Kidney epithelial cell (primary cell): ENCODE results near the gene SLC25A22. TPM values are rescaled to one million over a fixed set of nuclear protein-coding genes. Genes with fewer than 3 reads are reported as not detected.

ENCODE experiments used
- DNase-seq: peaks from one replicate; pipeline ENCODE4 v3.0.0-alpha.2; 2010; ENCODE audit warnings: low read depth
- H3K27me3 ChIP-seq: 2 replicates; pipeline ENCODE4 v1.6.0; 2011; ENCODE audit warnings: low read length; ENCODE audit not compliant: control insufficient read depth, insufficient read depth
- H3K36me3 ChIP-seq: 2 replicates; pipeline ENCODE4 v1.5.1; 2011; ENCODE audit warnings: low read length; ENCODE audit not compliant: control insufficient read depth, insufficient read depth
- H3K4me3 ChIP-seq: 2 replicates; pipeline ENCODE4 v1.5.1; 2011; ENCODE audit warnings: low read depth, mild to moderate bottlenecking, control low read depth, low read length
- CTCF ChIP-seq: IDR thresholded peaks from 2 replicates; pipeline ENCODE4 v1.5.1; 2011; ENCODE audit warnings: mild to moderate bottlenecking, moderate library complexity, low read length, control low read depth, inconsistent platforms; ENCODE audit not compliant: insufficient read depth, poor library complexity, severe bottlenecking
- total RNA-seq: library from RNA; depleted of rRNA; stranded (reverse); fragments of >200 nt; gene quantifications from 2 replicates; pipeline ENCODE4 v1.2.3, GENCODE V29; 2015

Gene SLC25A22
- total RNA-seq, 1 donor from 2014 or later: 17.1 TPM

GRCh38 chr11:760236-760635 is 37.8 kb downstream of the SLC25A22 start:
- Histone ChIP-seq H3K36me3 (peaks cover 6% of the 10 kb centered on the region), H3K27me3 (no peaks in the 10 kb centered on the region), H3K4me3 (no peak overlapping the region)
- no peak for TF ChIP-seq CTCF
- DNase-seq: no peak

GRCh38 chr11:749731-750130 is 48.4 kb downstream of the SLC25A22 start:
- TF ChIP-seq CTCF: no peak
- Histone ChIP-seq H3K4me3 (no peak overlapping the region), H3K27me3 (no peaks in the 10 kb centered on the region), H3K36me3 (no peaks in the 10 kb centered on the region)
- no peak for DNase-seq

GRCh38 chr11:748007-748359 is 50.1 kb downstream of the SLC25A22 start:
- no peak for DNase-seq
- H3K4me3 ChIP-seq: peak overlapping the region; percentile 85
- no peaks in the 10 kb centered on the region for H3K27me3 ChIP-seq
- TF ChIP-seq CTCF: no peak
- H3K36me3 ChIP-seq: no peaks in the 10 kb centered on the region

GRCh38 chr11:747158-748006 is 50.7 kb downstream of the SLC25A22 start, which contains the start of gene TALDO1:
TALDO1 (plus strand) TSS chr11:747464; CDS start chr11:747482, 18 bp downstream.
- peak; percentile 2 for TF ChIP-seq CTCF
- H3K27me3 ChIP-seq: no peaks in the 10 kb centered on the region
- H3K36me3 ChIP-seq: no peaks in the 10 kb centered on the region
- DNase-seq: no peak
- peak within 1 kb of the TSS; percentile 85 for H3K4me3 ChIP-seq

GRCh38 chr11:746289-747157 is 51.6 kb downstream of the SLC25A22 start:
- no peak for DNase-seq
- peak overlapping the region; percentile 74 for H3K4me3 ChIP-seq
- TF ChIP-seq CTCF: no peak
- H3K36me3 ChIP-seq: no peaks in the 10 kb centered on the region
- no peaks in the 10 kb centered on the region for H3K27me3 ChIP-seq
